Measurements from ENCODE around the gene NLN. TPM values are rescaled to one million over a fixed set of nuclear protein-coding genes. Genes with fewer than 3 reads are reported as not detected.

NLN gene
- total RNA-seq (ENCODE audit: low replicate concordance): 10.9 and 26.5 TPM in 2 replicates

DNA sequence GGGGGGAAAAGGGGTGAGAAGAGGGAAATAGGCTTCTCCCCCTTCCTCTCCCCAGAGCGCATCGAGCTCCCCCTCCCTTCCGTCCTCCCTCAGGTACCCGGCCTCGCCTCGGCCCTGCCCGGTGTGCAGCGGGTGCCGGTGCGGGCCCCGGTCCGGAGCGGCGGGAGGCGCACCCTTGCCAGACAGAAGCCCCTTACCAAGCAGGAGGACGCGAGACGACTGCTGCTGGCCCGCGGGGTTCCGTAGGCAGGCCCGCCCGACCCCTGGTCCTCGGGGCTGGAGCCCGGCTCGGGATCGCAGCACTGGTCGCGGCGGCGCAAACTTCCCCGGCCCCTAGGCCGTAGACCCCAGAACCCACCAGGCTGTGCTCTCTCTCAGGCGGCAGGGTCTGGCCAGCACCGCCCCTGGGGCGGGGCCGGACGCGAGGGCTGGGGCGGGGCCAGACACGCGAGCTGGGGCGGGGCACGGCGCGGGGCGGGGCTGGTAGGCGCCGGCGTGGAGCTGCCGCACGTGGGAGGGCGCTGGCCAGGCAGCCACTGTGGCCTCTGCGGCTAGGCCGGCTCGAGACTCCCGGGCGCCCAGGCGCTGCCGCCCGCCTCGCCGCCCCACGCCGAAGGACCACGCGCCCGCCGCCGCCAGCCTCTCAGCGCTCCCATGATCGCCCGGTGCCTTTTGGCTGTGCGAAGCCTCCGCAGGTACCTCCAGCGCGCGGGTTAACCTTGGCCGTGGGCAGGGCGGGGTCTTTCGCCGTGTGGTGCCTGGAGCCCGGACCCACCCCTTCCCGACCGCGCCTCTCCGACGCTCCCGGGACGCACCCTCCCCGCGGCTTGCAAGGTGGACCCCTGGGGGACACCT is at the start of gene NLN, which contains the start of gene SGTB:
NLN (plus strand) TSS at position 486 of the 855 bp plus-strand sequence; CDS start at position 655, 169 bp downstream.
SGTB (minus strand) TSS at position 390 of the 855 bp plus-strand sequence. CDS start 1,302 bp downstream, outside the sequence.

Other genes with a start within 250 kb of the NLN start
- gene ADAMTS6, start 240.3 kb upstream of the NLN start, total RNA-seq (ENCODE audit: low replicate concordance): 51.0 and 103 TPM in 2 replicates
- 5.5 TPM in 2 replicates for gene CENPK, start 159.0 kb upstream of the NLN start, total RNA-seq (ENCODE audit: low replicate concordance)
- gene PPWD1, start 158.9 kb upstream of the NLN start, total RNA-seq (ENCODE audit: low replicate concordance): 25.5 and 32.4 TPM in 2 replicates
- gene TRIM23, start 97.9 kb upstream of the NLN start, total RNA-seq (ENCODE audit: low replicate concordance): 34.1 and 35.0 TPM in 2 replicates
- 1.8 and 2.3 TPM in 2 replicates for gene SHLD3, start 97.2 kb upstream of the NLN start, total RNA-seq (ENCODE audit: low replicate concordance)
- 19.8 and 23.2 TPM in 2 replicates for gene TRAPPC13, start 97.2 kb upstream of the NLN start, total RNA-seq (ENCODE audit: low replicate concordance)
- gene SGTB, start 96 bp upstream of the NLN start, total RNA-seq (ENCODE audit: low replicate concordance): 3.6 and 11.1 TPM in 2 replicates
- 22.3 and 44.1 TPM in 2 replicates for gene ERBIN, start 204.4 kb downstream of the NLN start, total RNA-seq (ENCODE audit: low replicate concordance)

Data from smooth muscle cell of the coronary artery (primary cell).